GM19324 (cell line): Measurements from ENCODE around the gene FAM204A.

Experiments
- ATAC-seq: cut with Tn5 transposase; IDR thresholded peaks from one replicate; pipeline ENCODE4 v1.9.1; 2021; ENCODE audit warnings: mild to moderate bottlenecking, moderate library complexity; ENCODE audit not compliant: unreplicated experiment, low FRiP score

Gene FAM204A

DNA sequence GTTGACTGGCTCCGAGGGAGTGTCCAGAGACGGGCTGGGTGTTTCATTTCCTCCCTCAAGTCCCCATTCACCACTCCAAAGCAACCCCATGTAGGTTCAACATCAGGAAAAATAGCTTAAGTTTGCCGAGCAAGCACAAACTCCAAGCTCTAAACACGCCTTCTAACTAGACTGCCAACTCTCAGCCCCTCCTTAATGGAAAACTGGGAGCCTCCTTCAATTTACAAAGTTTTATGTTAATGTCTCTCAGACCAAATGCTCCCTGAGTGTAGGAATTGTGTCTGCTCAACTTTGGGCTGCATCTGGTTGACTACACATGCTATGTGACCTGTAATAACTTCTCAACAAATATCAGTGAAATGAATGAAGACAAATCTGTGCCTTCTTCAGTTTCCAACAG is 87.5 kb downstream of the FAM204A start:
- ATAC-seq = no peak

GRCh38 chr10:118253397-118253796 is 88.7 kb downstream of the FAM204A start:
- no peak for ATAC-seq

DNA sequence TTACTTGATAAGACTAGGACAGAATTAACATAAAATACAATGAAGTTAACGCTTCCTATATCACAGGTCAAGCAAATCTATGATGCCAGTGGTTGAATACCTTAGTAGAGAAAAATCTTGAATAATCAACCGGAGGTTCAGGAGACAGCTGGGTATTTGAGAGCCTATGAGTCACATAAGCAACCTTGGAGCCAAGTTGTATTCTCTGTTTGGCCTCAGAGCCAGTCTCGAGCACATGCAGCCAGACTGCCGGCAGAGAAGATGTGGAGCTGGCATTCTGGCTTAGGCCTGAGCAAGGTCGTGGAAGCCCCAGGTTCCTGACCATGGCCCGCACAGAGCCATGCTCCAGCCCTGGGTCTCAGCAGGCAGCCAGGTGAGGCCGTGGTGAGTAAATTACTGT is 90.3 kb downstream of the FAM204A start:
- no peak for ATAC-seq

- no peak for ATAC-seq
Observed at GRCh38 chr10:118249714-118250113, 92.4 kb downstream of the FAM204A start.
